GM21576 (cell line): ENCODE measurements around the gene RNF7.
"Not testable (repeated sequence)": the region's sequence is repeated elsewhere in the genome, so short reads cannot be mapped to it uniquely, and the experiment has no call there.

Source experiments
- ATAC-seq: cut with Tn5 transposase; IDR thresholded peaks from one replicate; pipeline ENCODE4 v1.9.1; 2021; ENCODE audit warnings: mild to moderate bottlenecking, moderate library complexity; ENCODE audit not compliant: unreplicated experiment

RNF7 gene

GRCh38 chr3:141735176-141735575 is 2.9 kb upstream of the RNF7 start:
- no peak for ATAC-seq

GRCh38 chr3:141735770-141736465 is 2.2 kb upstream of the RNF7 start:
- ATAC-seq: no peak

GRCh38 chr3:141737093-141737492 is 1.0 kb upstream of the RNF7 start:
- no peak for ATAC-seq

GRCh38 chr3:141737678-141738021 is 448 bp upstream of the RNF7 start:
- ATAC-seq: no peak

GRCh38 chr3:141738891-141739363 is 829 bp downstream of the RNF7 start:
- no peak for ATAC-seq

DNA sequence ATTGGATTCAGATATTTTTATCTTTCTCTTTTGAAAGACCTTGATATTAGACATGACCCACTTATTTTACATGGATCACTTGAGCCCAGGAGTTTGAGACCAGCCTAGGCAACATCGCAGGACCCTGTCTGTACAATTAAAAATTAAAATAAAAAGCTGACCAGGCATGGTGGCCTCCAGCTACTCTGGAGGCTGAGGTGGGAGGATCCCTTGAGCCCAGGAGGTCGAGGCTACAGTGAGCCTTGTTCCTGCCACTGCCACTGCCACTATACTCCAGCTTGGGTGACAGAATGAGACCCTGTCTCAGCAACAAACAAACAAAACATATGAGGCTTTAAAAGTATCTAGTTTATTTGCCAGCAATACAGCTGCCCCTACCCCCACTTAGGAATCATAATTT is 1.6 kb downstream of the RNF7 start:
- ATAC-seq: no peak

GRCh38 chr3:141740349-141740748 is 2.3 kb downstream of the RNF7 start:
- no peak for ATAC-seq

GRCh38 chr3:141743305-141743704 is 5.2 kb downstream of the RNF7 start:
- ATAC-seq: no peak

GRCh38 chr3:141746962-141747361 is 8.9 kb downstream of the RNF7 start:
- ATAC-seq: no peak

GRCh38 chr3:141753399-141753798 is 15.3 kb downstream of the RNF7 start:
- ATAC-seq: no peak

- ATAC-seq: no peak
These were observed 15.9 kb downstream of the RNF7 start for GRCh38 chr3:141754032-141754431.

GRCh38 chr3:141762552-141762951 is 24.5 kb downstream of the RNF7 start:
- not testable (repeated sequence) for ATAC-seq

- no peak for ATAC-seq
These were observed 25.1 kb downstream of the RNF7 start, which contains the start of gene GRK7 for GRCh38 chr3:141763088-141763750. Gene GRK7 (plus strand): TSS chr3:141763408. CDS start chr3:141778285, 14,877 bp downstream.

DNA sequence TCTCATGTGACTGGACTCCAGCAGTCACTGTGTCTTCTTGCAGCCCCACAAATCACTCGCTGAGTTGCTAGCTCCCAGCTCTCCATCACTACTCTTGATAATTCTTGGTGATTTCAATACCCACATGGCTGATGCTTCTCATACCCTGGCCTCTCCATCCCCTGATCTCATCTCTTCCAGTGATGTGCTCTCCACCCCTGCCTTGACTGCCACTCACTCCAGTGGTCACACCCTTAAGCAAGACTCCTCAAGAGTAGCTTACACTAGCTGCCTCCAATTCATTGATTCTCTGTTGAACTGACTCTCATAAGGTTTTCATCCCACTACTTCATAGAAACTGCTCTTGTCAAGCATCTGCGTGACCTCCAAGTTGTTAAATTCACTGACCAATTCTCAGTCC is 25.9 kb downstream of the RNF7 start:
- no peak for ATAC-seq

- ATAC-seq: no peak
These were observed 26.4 kb downstream of the RNF7 start for GRCh38 chr3:141764465-141764864.

DNA sequence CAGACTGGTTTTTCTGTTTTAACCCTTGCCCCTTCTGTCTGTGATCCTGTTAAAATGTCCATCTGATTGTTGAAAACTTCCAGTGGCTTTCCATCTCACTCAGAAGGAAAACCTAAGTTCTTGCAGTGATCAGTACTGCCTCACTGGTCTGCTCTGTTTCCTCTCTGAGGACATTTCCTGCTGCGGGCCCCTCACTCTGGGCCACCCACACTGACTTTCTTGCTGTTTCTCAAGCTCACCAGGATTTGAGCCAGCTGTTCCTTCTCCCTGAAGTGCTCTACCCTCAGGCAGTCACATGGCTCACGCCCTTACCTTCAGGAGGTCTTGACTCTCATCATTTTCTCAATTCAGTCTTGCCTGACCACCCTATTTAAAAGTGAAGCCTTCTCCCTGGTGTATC is 26.9 kb downstream of the RNF7 start:
- ATAC-seq: no peak

GRCh38 chr3:141767066-141767465 is 29.0 kb downstream of the RNF7 start:
- ATAC-seq: no peak

GRCh38 chr3:141769221-141769894 is 31.3 kb downstream of the RNF7 start:
- no peak for ATAC-seq

DNA sequence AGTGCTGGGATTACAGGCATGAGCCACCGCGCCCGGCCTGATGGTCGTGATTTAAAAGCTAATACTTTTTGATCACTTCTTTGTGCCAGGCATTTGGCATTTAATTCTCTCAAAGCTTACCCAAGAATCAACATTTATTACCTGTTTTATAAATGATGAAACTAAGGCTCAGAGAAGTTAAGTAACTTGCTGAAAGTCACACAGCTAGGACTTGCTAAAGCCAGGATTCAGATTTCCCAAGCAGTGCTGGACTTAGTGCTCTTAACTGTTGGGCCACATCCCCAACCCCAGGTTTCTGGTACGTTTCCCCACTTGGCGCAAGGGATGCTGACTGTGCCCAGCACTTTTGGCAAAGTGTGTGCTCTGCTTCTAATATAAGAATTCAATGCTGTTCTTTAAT is 35.6 kb downstream of the RNF7 start:
- no peak for ATAC-seq

DNA sequence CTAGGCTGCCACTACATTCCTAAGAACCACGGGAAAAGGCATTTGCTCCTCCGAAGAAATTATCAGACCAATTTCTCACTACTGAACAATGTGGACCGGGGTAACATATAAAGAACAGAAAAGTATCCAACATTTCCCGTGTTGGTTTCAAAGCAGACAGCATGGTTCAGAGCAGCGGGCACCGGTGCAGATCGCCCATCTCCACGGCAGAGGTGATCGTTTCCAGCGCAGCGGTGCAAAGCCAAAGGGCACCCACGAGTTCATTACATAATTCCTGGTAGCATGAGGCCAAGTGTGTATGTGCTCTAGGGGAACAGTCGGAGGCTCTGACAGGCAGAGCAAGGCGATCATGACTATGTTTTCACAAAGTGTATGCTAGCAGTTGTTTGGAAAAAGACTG is 38.3 kb downstream of the RNF7 start:
- no peak for ATAC-seq

- ATAC-seq: no peak
These were observed 38.8 kb downstream of the RNF7 start for GRCh38 chr3:141776885-141777284.
